ENCODE measurements around the gene TOX3. TPM values are rescaled to one million over a fixed set of nuclear protein-coding genes. Genes with fewer than 3 reads are reported as not detected.

Gene TOX3
- total and polyA plus RNA-seq, 2 donors (not counting 1 experiment from before 2014, with no cell fraction given) = not detected

DNA sequence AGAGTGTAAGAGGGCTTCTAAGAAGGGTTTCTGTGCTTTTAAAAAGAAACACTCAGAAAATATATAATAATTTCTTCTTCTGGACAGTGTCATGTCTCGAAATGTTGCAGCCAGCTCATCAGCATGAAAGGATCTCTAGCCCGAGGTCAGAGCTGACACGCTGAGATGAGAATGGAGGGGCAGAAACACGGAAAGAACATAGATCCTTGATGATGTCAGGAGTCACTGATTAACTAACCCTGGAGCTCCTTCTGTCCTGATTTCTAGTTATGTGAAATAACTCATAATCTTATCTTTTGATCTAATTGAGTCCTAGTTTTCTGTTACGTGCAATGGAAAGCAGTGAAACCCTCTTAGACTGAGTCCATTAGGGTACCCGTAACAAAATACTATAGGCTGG lies 10.3 kb upstream of the TOX3 start:
- no peaks in the 10 kb centered on the region for H4K20me1 ChIP-seq (ENCODE audit: control insufficient read depth, insufficient read depth, low read length, poor library complexity, severe bottlenecking)
- no peak overlapping the region for H2AFZ ChIP-seq (ENCODE audit: insufficient read depth, low read depth, low read length, poor library complexity, severe bottlenecking)
- H3K4me1 ChIP-seq (ENCODE audit: control insufficient read depth in 2 of 2, insufficient read depth in 2 of 2, low read length in 2 of 2) = no peaks in the 10 kb centered on the region
- no peak overlapping the region for H3K27ac Mint-ChIP-seq
- H3K27ac ChIP-seq (ENCODE audit: low read length in 2 of 2) = no peak overlapping the region
- no peak for ATAC-seq (ENCODE audit: low read depth)
- ChIA-PET CTCF (no interaction called here), POLR2A (no interaction called here)
- H3K27me3 ChIP-seq (replicated peaks in 1 of 4; ENCODE audit: control extremely low read depth in 1 of 4, control insufficient read depth in 3 of 4, insufficient read depth in 4 of 4, low read length in 3 of 4) = no peaks in the 10 kb centered on the region
- no peak overlapping the region for H3K9ac ChIP-seq (ENCODE audit: low read length)
- intact Hi-C loops (cut with micrococcal nuclease) = no loop called here
- DNase-seq = no peak
- no peaks in the 10 kb centered on the region for H3K79me2 ChIP-seq (ENCODE audit: control insufficient read depth, insufficient read depth, low read length)
- H3K4me2 ChIP-seq (replicated peaks; ENCODE audit: low read depth, low read length, poor library complexity, severe bottlenecking) = no peak overlapping the region
- H3K4me3 Mint-ChIP-seq = no peak overlapping the region
- H3K36me3 ChIP-seq (replicated peaks in 1 of 2; ENCODE audit: control extremely low read depth in 1 of 2, control insufficient read depth in 1 of 2, extremely low read depth in 1 of 2, insufficient read depth in 2 of 2, low read length in 1 of 2) = no peaks in the 10 kb centered on the region
- H3K9me3 ChIP-seq (ENCODE audit: control extremely low read depth in 1 of 3, control insufficient read depth in 2 of 3, insufficient read depth in 1 of 3, low read length in 2 of 3) = no peaks in the 10 kb centered on the region
- H3K9me3 Mint-ChIP-seq (ENCODE audit: insufficient read depth) = peaks cover 8% of the 10 kb centered on the region
- H3K27me3 Mint-ChIP-seq = no peaks in the 10 kb centered on the region
- no peak overlapping the region for H3K4me3 ChIP-seq (ENCODE audit: control extremely low read depth in 1 of 5, extremely low read depth in 1 of 5, insufficient read depth in 1 of 5, low read depth in 2 of 5, low read length in 4 of 5)
- no peaks in the 10 kb centered on the region for H3K4me1 Mint-ChIP-seq
- WGBS (ENCODE audit: insufficient coverage) = no CpG with 5 or more reads among the region's 6 CpGs
- no peak for TF ChIP-seq EZH2 (IDR thresholded peaks at IDR 0.05; ENCODE audit: borderline replicate concordance, insufficient read depth, low read depth, low read length, poor library complexity, severe bottlenecking)
- TF ChIP-seq, protein P1, sequence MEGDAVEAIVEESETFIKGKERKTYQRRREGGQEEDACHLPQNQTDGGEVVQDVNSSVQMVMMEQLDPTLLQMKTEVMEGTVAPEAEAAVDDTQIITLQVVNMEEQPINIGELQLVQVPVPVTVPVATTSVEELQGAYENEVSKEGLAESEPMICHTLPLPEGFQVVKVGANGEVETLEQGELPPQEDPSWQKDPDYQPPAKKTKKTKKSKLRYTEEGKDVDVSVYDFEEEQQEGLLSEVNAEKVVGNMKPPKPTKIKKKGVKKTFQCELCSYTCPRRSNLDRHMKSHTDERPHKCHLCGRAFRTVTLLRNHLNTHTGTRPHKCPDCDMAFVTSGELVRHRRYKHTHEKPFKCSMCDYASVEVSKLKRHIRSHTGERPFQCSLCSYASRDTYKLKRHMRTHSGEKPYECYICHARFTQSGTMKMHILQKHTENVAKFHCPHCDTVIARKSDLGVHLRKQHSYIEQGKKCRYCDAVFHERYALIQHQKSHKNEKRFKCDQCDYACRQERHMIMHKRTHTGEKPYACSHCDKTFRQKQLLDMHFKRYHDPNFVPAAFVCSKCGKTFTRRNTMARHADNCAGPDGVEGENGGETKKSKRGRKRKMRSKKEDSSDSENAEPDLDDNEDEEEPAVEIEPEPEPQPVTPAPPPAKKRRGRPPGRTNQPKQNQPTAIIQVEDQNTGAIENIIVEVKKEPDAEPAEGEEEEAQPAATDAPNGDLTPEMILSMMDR (IDR thresholded peaks at IDR 0.05) = no peak

- ChIA-PET CTCF (no interaction called here), POLR2A (no interaction called here)
- no peaks in the 10 kb centered on the region for H3K36me3 ChIP-seq (replicated peaks in 1 of 2; ENCODE audit: control extremely low read depth in 1 of 2, control insufficient read depth in 1 of 2, extremely low read depth in 1 of 2, insufficient read depth in 2 of 2, low read length in 1 of 2)
- Mint-ChIP-seq H3K9me3 (ENCODE audit: insufficient read depth) (peaks cover 8% of the 10 kb centered on the region), H3K27ac (no peak overlapping the region), H3K27me3 (no peaks in the 10 kb centered on the region), H3K4me1 (no peaks in the 10 kb centered on the region), H3K4me3 (no peak overlapping the region)
- H3K4me2 ChIP-seq (replicated peaks; ENCODE audit: low read depth, low read length, poor library complexity, severe bottlenecking) = no peak overlapping the region
- no peak for ATAC-seq (ENCODE audit: low read depth)
- H4K20me1 ChIP-seq (ENCODE audit: control insufficient read depth, insufficient read depth, low read length, poor library complexity, severe bottlenecking) = no peaks in the 10 kb centered on the region
- no peaks in the 10 kb centered on the region for H3K9me3 ChIP-seq (ENCODE audit: control extremely low read depth in 1 of 3, control insufficient read depth in 2 of 3, insufficient read depth in 1 of 3, low read length in 2 of 3)
- 67% methylated on average over 1 of the region's 1 CpG for WGBS (ENCODE audit: insufficient coverage)
- H3K27ac ChIP-seq (ENCODE audit: low read length in 2 of 2) = no peak overlapping the region
- no peaks in the 10 kb centered on the region for H3K79me2 ChIP-seq (ENCODE audit: control insufficient read depth, insufficient read depth, low read length)
- no peaks in the 10 kb centered on the region for H3K4me1 ChIP-seq (ENCODE audit: control insufficient read depth in 2 of 2, insufficient read depth in 2 of 2, low read length in 2 of 2)
- intact Hi-C loops (cut with micrococcal nuclease) = no loop called here
- no peak for DNase-seq
- no peak overlapping the region for H3K4me3 ChIP-seq (ENCODE audit: control extremely low read depth in 1 of 5, extremely low read depth in 1 of 5, insufficient read depth in 1 of 5, low read depth in 2 of 5, low read length in 4 of 5)
- H3K27me3 ChIP-seq (replicated peaks in 1 of 4; ENCODE audit: control extremely low read depth in 1 of 4, control insufficient read depth in 3 of 4, insufficient read depth in 4 of 4, low read length in 3 of 4) = no peaks in the 10 kb centered on the region
- no peak overlapping the region for H2AFZ ChIP-seq (ENCODE audit: insufficient read depth, low read depth, low read length, poor library complexity, severe bottlenecking)
- H3K9ac ChIP-seq (ENCODE audit: low read length) = no peak overlapping the region
- TF ChIP-seq, protein P1 (IDR thresholded peaks at IDR 0.05) = no peak
- no peak for TF ChIP-seq EZH2 (IDR thresholded peaks at IDR 0.05; ENCODE audit: borderline replicate concordance, insufficient read depth, low read depth, low read length, poor library complexity, severe bottlenecking)
Observed at GRCh38 chr16:52556083-52556482, 9.1 kb upstream of the TOX3 start.
